ENCODE results near the gene SLC16A2.

The SLC16A2 gene

GRCh38 chrX:74421036-74421739 is at the start of gene SLC16A2:
Gene SLC16A2, plus strand, starts transcription at chrX:74421493. Its CDS starts 145 bp downstream, at chrX:74421638.
- DNase-seq = no peak

DNA sequence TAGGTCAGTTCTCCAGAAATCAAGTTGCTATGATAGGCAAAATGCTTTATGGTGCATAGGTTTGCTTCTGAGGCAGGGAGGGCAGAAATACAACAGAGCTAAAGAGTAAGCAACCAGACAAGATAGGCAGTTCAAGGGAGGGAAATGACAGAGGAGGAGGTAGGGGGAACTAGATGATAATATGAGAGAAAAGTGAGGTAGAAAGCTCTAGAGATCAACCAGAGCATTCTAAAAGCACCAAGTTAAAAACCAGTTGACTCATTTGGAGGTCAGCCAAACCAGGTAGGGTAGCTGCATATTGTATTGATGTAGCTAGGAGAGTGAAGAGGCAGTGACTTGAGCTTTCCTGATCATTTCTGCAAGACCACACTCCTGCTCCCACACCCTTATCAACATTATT is 49.0 kb upstream of the SLC16A2 start:
- no peak for DNase-seq

DNA sequence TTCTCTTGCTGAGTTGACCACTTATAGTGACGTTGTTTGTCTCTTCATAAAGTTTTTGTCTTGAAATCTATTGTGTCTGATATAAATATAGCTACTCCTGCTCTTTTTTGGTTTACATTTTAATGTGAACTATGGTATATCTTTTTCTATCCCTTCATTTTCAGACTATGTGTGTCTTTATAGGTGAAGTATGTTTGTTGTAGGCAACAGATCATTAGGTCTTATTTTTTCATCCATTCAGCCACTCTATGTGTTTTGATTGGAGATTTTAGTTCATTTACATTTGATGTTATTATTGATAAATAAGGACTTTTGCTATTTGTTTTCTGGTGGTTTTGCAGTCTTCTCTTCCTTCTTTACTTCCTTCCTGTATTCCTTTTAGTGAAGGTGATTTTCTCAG is 44.0 kb upstream of the SLC16A2 start:
- DNase-seq = no peak

DNA sequence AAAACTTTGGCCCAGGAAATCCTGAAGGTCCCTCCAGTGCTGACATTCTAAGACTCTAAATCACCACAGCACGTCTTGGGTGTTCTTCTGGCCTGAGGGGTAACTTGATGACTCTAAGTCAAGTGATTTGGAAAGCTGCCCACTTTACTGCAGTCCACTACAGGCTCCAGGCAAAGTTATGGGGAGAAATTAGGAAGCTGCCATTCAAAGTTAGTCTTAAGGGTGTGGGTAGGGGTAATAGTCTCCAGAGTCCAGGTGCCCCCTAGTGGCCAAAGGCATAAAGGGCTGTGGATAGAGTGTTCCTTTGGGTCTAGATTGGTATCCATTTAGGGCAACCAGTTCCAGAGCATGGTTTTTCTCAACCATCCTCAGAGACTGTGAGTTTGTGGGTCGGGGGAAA is 38.7 kb upstream of the SLC16A2 start:
- peak; percentile 7 for DNase-seq

DNA sequence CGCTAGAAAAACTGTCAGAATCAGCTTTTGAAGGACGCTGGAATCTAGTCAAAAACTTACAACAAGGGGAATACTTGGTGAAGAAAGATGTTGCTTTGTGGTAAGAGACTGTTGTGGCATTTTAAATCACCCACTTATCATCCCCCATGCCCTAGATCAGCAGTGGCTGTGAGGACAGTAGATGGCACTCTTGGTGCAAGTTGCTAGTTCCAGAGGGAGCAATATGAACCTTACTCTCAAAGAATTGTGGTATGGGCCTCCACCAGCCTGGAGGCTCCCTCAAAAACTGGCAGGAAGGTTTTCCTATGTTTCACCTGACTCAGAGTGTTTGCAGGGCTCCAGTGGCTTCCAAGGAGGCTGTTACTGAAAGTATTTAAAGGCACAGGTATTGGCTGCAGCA is 37.7 kb upstream of the SLC16A2 start:
- no peak for DNase-seq

- no peak for DNase-seq
Observed at GRCh38 chrX:74389016-74389722, 32.1 kb upstream of the SLC16A2 start.

- no peak for DNase-seq
Observed at GRCh38 chrX:74395556-74395955, 25.7 kb upstream of the SLC16A2 start.

- no peak for DNase-seq
Observed at GRCh38 chrX:74405973-74406489, 15.3 kb upstream of the SLC16A2 start.

GRCh38 chrX:74408304-74408703 is 13.0 kb upstream of the SLC16A2 start:
- DNase-seq = no peak

GRCh38 chrX:74419864-74420195 is 1.5 kb upstream of the SLC16A2 start:
- no peak for DNase-seq

GRCh38 chrX:74420196-74421035 is 877 bp upstream of the SLC16A2 start:
- no peak for DNase-seq

DNA sequence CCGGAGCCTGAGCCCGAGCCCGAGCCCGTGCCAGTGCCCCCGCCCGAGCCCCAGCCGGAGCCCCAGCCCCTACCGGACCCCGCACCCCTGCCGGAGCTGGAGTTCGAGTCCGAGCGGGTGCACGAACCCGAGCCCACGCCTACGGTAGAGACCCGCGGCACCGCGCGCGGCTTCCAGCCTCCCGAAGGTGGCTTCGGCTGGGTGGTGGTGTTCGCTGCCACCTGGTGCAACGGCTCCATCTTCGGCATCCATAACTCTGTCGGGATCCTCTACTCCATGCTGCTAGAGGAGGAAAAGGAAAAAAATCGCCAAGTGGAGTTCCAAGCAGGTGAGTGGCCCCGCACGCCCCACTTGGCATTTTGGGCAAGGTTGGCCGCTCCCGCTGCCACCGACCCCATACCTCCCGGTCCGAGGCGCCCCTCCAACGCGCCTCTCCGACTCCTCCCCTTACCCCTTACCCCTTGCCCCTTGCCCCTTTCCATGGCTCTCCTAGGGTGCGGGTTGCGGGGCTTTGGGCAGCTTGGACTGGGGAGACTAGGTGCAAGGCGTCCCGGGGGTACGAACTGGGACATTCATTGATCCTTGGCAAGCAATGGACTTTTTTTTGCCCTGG is 553 bp downstream of the SLC16A2 start:
- no peak for DNase-seq

DNA sequence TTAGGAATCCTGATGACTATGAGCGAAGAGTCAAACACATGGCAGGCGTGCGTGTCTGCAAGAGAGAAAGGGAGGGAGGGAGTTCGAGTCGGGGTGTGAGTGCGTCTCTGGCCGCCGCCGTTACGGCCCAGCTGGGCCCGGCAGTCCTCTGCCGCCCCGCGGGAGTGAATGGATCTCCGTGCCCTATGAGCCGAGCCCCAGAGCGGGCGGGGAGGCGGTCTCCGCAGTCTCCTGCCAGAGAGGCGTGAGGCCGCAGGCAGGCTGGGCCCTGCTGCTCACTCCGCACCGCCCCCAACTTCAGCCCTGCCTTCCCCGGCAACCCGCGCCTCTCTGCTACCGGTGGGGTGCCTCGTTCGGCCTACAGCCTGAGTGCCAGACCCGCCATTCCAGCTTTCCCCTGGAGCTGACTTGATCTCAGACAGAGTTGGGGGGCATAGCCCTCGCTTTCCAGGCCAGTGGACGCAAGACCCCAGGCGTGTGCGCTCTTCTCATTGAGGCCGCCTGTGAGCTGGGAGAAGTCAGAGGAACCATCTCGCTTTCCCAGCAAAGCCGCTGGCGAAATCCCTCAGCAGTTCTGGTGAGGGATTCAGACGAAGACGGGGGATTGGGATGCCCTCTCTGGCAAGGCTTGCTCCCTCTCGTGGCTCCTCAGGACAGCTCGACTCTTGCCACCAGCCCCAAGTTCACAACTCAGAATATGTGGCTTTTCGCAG is 1.4 kb downstream of the SLC16A2 start:
- DNase-seq = no peak

GRCh38 chrX:74423289-74423998 is 2.2 kb downstream of the SLC16A2 start:
- no peak for DNase-seq

DNA sequence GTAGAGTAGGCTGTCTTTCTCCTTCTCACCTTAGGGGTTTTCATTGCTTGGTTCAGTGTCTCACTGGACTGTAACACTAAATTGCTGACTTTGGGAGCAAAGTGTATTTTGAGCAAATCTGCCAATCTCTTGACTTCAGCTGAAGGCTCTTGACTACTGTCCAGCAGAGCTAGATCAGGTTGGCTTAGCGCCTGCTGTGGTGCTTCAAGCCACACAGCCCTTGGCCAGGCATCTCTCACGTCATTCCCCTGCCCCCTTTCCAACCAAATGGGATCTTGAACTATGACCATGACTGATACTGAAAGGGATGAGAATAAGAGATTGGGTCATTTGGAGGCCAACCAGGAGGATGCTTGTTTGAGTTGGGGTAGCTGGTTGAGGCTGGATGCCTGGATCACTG is 4.8 kb downstream of the SLC16A2 start:
- no peak for DNase-seq

DNA sequence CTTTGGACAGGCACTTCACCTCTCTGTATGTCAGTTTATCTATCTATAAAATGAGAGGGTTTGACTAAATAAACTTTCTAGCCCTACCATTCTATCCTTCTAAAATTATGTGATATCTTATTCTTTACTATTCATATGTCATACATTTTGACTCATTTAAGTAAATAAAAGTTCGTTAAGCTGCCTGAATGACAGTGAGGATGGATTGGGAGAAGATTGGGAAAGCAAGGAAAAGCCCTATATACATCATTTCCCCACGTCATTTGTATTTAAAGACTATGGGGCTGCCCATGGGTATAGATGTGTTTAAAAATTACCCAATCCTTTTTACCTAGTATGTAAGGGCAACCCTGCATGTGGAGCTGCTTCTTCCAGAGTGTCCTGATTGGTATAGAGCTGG is 5.3 kb downstream of the SLC16A2 start:
- no peak for DNase-seq

DNA sequence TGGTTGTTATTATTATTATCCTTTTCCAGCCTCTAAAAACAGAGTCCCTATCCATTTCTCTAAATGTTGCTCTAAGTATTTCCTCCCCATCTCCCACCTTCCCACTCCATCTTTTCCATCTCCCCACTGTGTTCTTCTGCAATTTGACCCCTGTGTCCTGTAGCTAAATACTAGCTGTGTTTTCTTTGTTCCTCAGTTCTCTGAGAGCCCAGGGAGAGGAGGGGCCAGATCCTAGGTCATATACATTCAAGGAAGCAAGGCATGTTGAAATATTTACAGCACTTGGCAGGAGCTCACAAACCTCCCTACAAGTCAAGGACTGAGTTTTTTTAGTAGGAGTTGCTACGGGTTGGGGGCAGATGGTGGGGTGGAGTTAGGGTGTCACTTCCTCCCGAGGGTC is 10.5 kb downstream of the SLC16A2 start:
- no peak for DNase-seq

- DNase-seq = no peak
Observed at GRCh38 chrX:74434336-74434735, 13.0 kb downstream of the SLC16A2 start.

DNA sequence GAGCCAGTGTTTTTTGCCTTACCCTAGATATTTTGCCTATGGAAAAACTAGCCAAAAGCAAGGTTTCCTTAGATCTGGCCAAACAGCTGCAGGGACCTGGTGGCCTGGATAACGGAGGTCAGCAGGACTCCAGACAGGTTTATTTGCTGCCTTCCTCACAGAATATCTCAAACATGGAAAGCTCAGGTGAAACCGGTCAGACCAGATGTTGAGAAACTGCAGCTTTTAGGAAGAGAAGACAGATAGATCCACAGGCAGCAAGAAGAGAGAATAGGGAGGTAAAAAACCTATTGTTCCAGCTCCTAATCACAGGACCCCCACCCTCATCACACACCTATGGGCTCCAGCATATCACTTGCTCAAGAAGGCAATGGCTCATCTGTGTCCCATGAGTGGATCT is 16.2 kb downstream of the SLC16A2 start:
- DNase-seq = no peak

DNA sequence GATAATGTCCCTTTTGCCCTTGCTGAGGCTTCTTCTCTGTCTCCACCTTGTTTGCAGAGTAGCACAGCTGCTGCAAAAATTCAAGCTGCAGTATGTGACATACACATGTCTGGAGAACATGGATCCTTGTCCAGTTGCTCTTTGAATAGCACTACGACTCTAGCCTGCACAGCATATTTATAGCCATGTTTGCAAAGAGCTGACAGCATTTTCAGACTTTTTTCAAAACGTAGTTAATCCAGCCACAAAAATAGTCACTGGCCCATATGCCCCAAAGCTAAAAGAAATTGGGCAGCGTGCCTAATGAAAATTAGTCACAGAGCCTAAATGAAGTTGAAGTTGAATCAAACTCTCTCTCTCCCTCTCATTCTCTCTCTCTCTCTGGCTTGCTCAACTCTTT is 17.5 kb downstream of the SLC16A2 start:
- DNase-seq = no peak

GRCh38 chrX:74445099-74445498 is 23.8 kb downstream of the SLC16A2 start:
- no peak for DNase-seq

GRCh38 chrX:74446876-74447275 is 25.6 kb downstream of the SLC16A2 start:
- no peak for DNase-seq
